Astrocyte (in vitro differentiated cells and primary cell): ENCODE data around the gene MLKL. TPM values are rescaled to one million over a fixed set of nuclear protein-coding genes. Genes with fewer than 3 reads are reported as not detected.
A peak's percentile ranks its signal among the peaks of the same experiment; 100 is the strongest.

Experiments used
- DNase-seq: peaks from one replicate; pipeline ENCODE4 v3.0.0-alpha.2; 2010; ENCODE audit warnings: low read depth
- FAIRE-seq: peaks from 2 replicates; lab custom pipeline; 2011; peaks lifted over from hg19 to GRCh38; lab: Jason Lieb, UNC
- H2AFZ ChIP-seq: 2 replicates; pipeline ENCODE4 v1.6.0; 2012; ENCODE audit warnings: low read depth, low read length, inconsistent platforms
- H3K27ac ChIP-seq: 2 replicates; pipeline ENCODE4 v1.5.1; 2011; ENCODE audit warnings: low read depth, low read length, inconsistent platforms
- H3K27me3 ChIP-seq: 2 replicates; pipeline ENCODE4 v1.6.0; 2011; ENCODE audit warnings: low read length, inconsistent platforms; ENCODE audit not compliant: insufficient read depth
- H3K36me3 ChIP-seq: 2 replicates; pipeline ENCODE4 v1.5.1; 2011; ENCODE audit warnings: low read length, inconsistent platforms; ENCODE audit not compliant: insufficient read depth
- H3K4me1 ChIP-seq: 2 replicates; pipeline ENCODE4 v1.5.1; 2011; ENCODE audit warnings: low read length, inconsistent platforms; ENCODE audit not compliant: insufficient read depth
- H3K4me2 ChIP-seq: 2 replicates; pipeline ENCODE4 v1.6.0; 2012; ENCODE audit warnings: low read length, inconsistent platforms
- H3K4me3 ChIP-seq: 2 replicates; pipeline ENCODE4 v1.5.1; 2011; ENCODE audit warnings: low read depth, mild to moderate bottlenecking, low read length, inconsistent platforms; ENCODE audit not compliant: insufficient read depth
- H3K79me2 ChIP-seq: 2 replicates; pipeline ENCODE4 v1.6.0; 2012; ENCODE audit warnings: mild to moderate bottlenecking, low read length, inconsistent platforms; ENCODE audit not compliant: insufficient read depth
- H3K9ac ChIP-seq: 2 replicates; pipeline ENCODE4 v1.6.0; 2012; ENCODE audit warnings: mild to moderate bottlenecking, low read length, inconsistent platforms
- H3K9me3 ChIP-seq: 2 replicates; pipeline ENCODE4 v1.5.1; 2012; ENCODE audit warnings: low read depth, mild to moderate bottlenecking, low read length, inconsistent platforms; ENCODE audit not compliant: insufficient read depth
- H4K20me1 ChIP-seq: 2 replicates; pipeline ENCODE4 v1.6.0; 2012; ENCODE audit warnings: low read length, inconsistent platforms; ENCODE audit not compliant: insufficient read depth
- H3K27ac Mint-ChIP-seq: one replicate; pipeline ENCODE4 v1.8.0; 2021; ENCODE audit warnings: mild to moderate bottlenecking, mixed read lengths; ENCODE audit not compliant: unreplicated experiment
- H3K27me3 Mint-ChIP-seq: one replicate; pipeline ENCODE4 v1.8.0; 2021; ENCODE audit warnings: low read depth, mixed read lengths; ENCODE audit not compliant: unreplicated experiment
- H3K36me3 Mint-ChIP-seq: one replicate; pipeline ENCODE4 v1.8.0; 2021; ENCODE audit warnings: low read depth, mixed read lengths; ENCODE audit not compliant: unreplicated experiment
- H3K4me1 Mint-ChIP-seq: one replicate; pipeline ENCODE4 v1.8.0; 2021; ENCODE audit warnings: low read depth, mixed read lengths; ENCODE audit not compliant: unreplicated experiment
- H3K4me3 Mint-ChIP-seq: one replicate; pipeline ENCODE4 v1.8.0; 2021; ENCODE audit warnings: mild to moderate bottlenecking, moderate library complexity, mixed read lengths; ENCODE audit not compliant: unreplicated experiment
- H3K9me3 Mint-ChIP-seq: one replicate; pipeline ENCODE4 v1.8.0; 2021; ENCODE audit warnings: mild to moderate bottlenecking, mixed read lengths; ENCODE audit not compliant: unreplicated experiment
- EZH2 ChIP-seq: IDR thresholded peaks from 2 replicates; pipeline ENCODE4 v1.6.1; 2012; ENCODE audit warnings: mild to moderate bottlenecking, low read length, inconsistent platforms; ENCODE audit not compliant: insufficient read depth
- total RNA-seq: library from RNA; stranded (reverse); gene quantifications from 2 replicates; pipeline ENCODE4 v1.2.1, GENCODE V29; 2021
- TF ChIP-seq, protein P1 (sequence below): IDR thresholded peaks from 2 replicates; pipeline ENCODE4 v1.5.1; 2011; ENCODE audit warnings: low read depth, mild to moderate bottlenecking, inconsistent platforms, low read length, moderate library complexity; ENCODE audit not compliant: insufficient read depth

Gene MLKL
- total RNA-seq, 1 donor from 2014 or later: 6.2 TPM

DNA sequence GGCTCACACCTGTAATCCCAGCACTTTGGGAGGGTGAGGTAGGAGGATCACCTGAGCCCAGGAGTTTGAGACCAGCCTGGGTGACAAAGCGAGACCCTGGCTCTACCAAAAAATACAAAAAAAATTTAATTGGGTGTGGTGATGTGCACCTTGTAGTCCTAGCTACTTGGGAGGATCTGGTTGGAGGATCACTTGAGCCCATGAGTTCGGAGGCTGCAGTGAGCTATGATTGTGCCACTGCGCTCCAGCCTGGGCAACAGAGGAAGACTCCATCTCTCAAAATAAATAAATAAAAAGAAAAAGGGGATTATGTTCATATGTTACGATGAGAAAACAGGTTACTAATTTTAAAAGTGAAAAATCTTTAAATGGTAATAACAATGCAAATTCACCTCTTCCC, 996 bp downstream of the MLKL start:
- FAIRE-seq (no peak), DNase-seq (no peak)
- no peaks in the 10 kb centered on the region for H3K36me3 ChIP-seq
- H3K4me3 ChIP-seq: peak overlapping the region; percentile 92
- no peaks in the 10 kb centered on the region for H3K9me3 ChIP-seq
- peak overlapping the region; percentile 97 for H3K4me2 ChIP-seq
- peaks cover 1% of the 10 kb centered on the region for H3K4me1 Mint-ChIP-seq
- H3K36me3 Mint-ChIP-seq: no peaks in the 10 kb centered on the region
- peaks cover 10% of the 10 kb centered on the region for H3K79me2 ChIP-seq
- H3K27me3 ChIP-seq: no peaks in the 10 kb centered on the region
- H3K27ac ChIP-seq: no peak overlapping the region
- no peak overlapping the region for H3K27ac Mint-ChIP-seq
- H3K27me3 Mint-ChIP-seq: no peaks in the 10 kb centered on the region
- H3K4me3 Mint-ChIP-seq: peak overlapping the region; percentile 41
- TF ChIP-seq, protein P1, sequence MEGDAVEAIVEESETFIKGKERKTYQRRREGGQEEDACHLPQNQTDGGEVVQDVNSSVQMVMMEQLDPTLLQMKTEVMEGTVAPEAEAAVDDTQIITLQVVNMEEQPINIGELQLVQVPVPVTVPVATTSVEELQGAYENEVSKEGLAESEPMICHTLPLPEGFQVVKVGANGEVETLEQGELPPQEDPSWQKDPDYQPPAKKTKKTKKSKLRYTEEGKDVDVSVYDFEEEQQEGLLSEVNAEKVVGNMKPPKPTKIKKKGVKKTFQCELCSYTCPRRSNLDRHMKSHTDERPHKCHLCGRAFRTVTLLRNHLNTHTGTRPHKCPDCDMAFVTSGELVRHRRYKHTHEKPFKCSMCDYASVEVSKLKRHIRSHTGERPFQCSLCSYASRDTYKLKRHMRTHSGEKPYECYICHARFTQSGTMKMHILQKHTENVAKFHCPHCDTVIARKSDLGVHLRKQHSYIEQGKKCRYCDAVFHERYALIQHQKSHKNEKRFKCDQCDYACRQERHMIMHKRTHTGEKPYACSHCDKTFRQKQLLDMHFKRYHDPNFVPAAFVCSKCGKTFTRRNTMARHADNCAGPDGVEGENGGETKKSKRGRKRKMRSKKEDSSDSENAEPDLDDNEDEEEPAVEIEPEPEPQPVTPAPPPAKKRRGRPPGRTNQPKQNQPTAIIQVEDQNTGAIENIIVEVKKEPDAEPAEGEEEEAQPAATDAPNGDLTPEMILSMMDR: no peak
- H4K20me1 ChIP-seq: no peaks in the 10 kb centered on the region
- no peaks in the 10 kb centered on the region for H3K9me3 Mint-ChIP-seq
- no peak overlapping the region for H2AFZ ChIP-seq
- H3K4me1 ChIP-seq: peaks cover 5% of the 10 kb centered on the region
- H3K9ac ChIP-seq: no peak overlapping the region

DNA sequence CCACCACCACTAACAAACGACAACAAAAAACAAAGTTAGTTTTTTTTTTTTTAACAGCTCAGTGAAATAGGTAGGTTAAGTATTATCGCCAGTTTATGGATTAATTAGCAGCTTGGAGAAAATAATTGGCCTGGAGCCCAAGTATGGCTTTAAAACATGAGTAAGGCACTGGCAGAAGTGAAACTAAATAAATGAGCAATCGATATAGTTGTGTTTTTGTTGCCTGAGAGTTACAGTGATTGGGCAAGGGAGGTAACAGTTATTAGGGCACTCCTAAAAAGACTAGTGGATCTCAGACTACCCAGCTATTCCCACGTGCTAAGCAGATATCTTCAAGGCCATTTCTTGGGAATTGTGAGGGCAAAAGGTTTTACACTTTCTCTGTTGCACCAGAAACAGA, 2.4 kb downstream of the MLKL start:
- Histone ChIP-seq H4K20me1 (no peaks in the 10 kb centered on the region), H3K4me2 (no peak overlapping the region), H3K27ac (no peak overlapping the region), H2AFZ (no peak overlapping the region), H3K27me3 (no peaks in the 10 kb centered on the region), H3K9me3 (no peaks in the 10 kb centered on the region), H3K4me1 (peaks cover 5% of the 10 kb centered on the region), H3K9ac (no peak overlapping the region), H3K36me3 (no peaks in the 10 kb centered on the region), H3K79me2 (peaks cover 10% of the 10 kb centered on the region), H3K4me3 (no peak overlapping the region)
- peaks cover 1% of the 10 kb centered on the region for H3K4me1 Mint-ChIP-seq
- no peaks in the 10 kb centered on the region for H3K27me3 Mint-ChIP-seq
- TF ChIP-seq, protein P1: no peak
- TF ChIP-seq EZH2: no peak
- H3K9me3 Mint-ChIP-seq: no peaks in the 10 kb centered on the region
- no peak overlapping the region for H3K4me3 Mint-ChIP-seq
- H3K36me3 Mint-ChIP-seq: no peaks in the 10 kb centered on the region
- DNase-seq: no peak
- H3K27ac Mint-ChIP-seq: no peak overlapping the region
- no peak for FAIRE-seq

DNA sequence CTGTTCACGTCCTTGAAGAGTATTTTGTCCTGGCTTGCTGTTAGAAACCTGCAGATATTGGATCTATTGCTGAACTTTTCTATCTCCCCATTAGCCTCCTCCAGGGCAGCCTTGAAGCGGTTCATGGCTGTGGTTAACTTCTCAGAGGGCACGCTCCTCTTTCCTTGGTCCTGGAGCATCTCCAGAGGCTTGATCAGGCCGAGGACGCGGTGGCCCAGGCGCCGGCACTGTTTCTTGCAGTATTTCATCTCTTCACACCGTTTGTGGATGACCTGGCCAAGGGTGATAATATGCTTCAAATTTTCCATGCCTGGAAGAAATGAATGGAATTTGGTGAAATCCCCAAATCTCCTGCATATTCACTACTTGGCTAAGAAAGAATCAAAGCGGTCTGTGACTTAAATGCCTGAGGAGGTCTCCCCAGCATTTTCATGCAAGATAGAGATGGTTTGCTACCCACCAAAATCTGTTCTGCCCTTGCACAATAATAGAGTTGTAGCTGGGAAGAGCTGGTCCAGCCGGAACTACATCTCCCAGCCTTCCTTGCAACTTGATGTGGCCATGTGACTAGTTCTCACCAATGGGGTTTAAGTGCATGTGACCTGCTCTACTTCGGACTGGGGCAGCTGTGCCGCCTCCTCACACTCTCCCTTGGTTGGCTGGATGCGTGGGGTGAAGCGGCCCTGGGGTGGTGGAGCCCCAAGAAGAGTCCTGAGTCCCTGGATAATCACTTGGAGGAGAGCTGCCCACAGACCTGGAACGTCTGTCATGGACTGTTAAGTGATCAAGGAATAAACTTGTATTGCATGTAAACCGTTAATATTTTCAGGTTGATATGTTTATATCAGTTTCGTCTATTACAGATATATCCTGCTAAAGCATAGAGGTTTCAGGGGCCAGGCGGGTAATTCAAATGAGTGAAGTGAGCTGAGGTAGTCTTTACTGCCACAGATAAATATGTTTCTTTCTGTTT, 4.9 kb downstream of the MLKL start:
- peak overlapping the region; percentile 70 for H2AFZ ChIP-seq
- FAIRE-seq: peak; percentile 26

More for the DNA sequence above, 4.9 kb downstream of the MLKL start:
- H4K20me1 ChIP-seq: no peaks in the 10 kb centered on the region
- TF ChIP-seq EZH2: no peak
- TF ChIP-seq, protein P1: no peak
- no peak overlapping the region for H3K9ac ChIP-seq
- H3K4me1 ChIP-seq: no peaks in the 10 kb centered on the region
- peaks cover 1% of the 10 kb centered on the region for H3K4me1 Mint-ChIP-seq
- H3K27ac ChIP-seq: no peak overlapping the region
- no peaks in the 10 kb centered on the region for H3K27me3 Mint-ChIP-seq
- no peaks in the 10 kb centered on the region for H3K27me3 ChIP-seq
- H3K9me3 Mint-ChIP-seq: no peaks in the 10 kb centered on the region
- peaks cover 10% of the 10 kb centered on the region for H3K79me2 ChIP-seq
- H3K4me2 ChIP-seq: peak overlapping the region; percentile 83
- H3K4me3 ChIP-seq: peak overlapping the region; percentile 32
- no peaks in the 10 kb centered on the region for H3K9me3 ChIP-seq
- peaks cover 9% of the 10 kb centered on the region for H3K36me3 ChIP-seq
- DNase-seq: peak; percentile 84
- H3K36me3 Mint-ChIP-seq: peaks cover 4% of the 10 kb centered on the region
- peak overlapping the region; percentile 85 for H3K4me3 Mint-ChIP-seq
- no peak overlapping the region for H3K27ac Mint-ChIP-seq
